HUES6 (cell line): ENCODE results near the gene OR2T6.
"Not testable (repeated sequence)": the region's sequence is repeated elsewhere in the genome, so short reads cannot be mapped to it uniquely, and the experiment has no call there.

ENCODE experiments used
- H3K27ac ChIP-seq: 2 replicates; pipeline ENCODE4 v1.7.0; 2013; ENCODE audit warnings: low read depth, mild to moderate bottlenecking, low read length, inconsistent platforms
- H3K27me3 ChIP-seq: 2 replicates; pipeline ENCODE4 v1.6.1; 2013; ENCODE audit warnings: low read length; ENCODE audit not compliant: control insufficient read depth, insufficient read depth
- H3K36me3 ChIP-seq: 2 replicates; pipeline ENCODE4 v1.6.1; 2013; ENCODE audit warnings: low read length; ENCODE audit not compliant: control insufficient read depth, insufficient read depth
- H3K4me1 ChIP-seq: 2 replicates; pipeline ENCODE4 v1.6.1; 2013; ENCODE audit warnings: low read length; ENCODE audit not compliant: control insufficient read depth, insufficient read depth
- H3K4me3 ChIP-seq: 2 replicates; pipeline ENCODE4 v1.5.1; 2013; ENCODE audit warnings: low read depth, low read length
- H3K9ac ChIP-seq: one replicate; pipeline ENCODE4 v1.6.1; 2013; ENCODE audit warnings: mild to moderate bottlenecking, low read length
- H3K9me3 ChIP-seq: 2 replicates; pipeline ENCODE4 v1.6.1; 2013; ENCODE audit warnings: low read depth, low read length; ENCODE audit not compliant: control insufficient read depth, insufficient read depth

Gene OR2T6

DNA sequence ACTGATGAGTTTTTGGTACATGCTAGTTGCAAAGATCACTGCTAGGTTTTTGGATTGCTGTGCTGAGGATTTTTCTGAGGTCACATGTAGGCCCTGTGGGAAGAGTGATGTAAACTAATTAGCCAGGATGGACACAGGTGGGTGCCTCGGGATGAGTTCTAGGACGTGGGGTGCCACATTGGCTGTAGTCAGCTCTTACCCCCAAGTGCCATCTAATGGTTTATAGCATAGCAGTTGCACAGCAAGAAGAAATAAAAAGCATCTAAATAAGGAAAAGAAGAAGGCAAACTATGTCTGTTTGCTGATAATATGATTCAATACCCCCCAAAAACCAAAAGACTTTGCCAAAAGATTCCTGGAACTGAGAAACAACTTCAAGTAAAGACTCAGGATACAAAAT, 17.5 kb downstream of the OR2T6 start:
- H3K27me3 ChIP-seq = no peaks in the 10 kb centered on the region
- H3K4me3 ChIP-seq = no peak overlapping the region
- H3K4me1 ChIP-seq = no peaks in the 10 kb centered on the region
- H3K36me3 ChIP-seq = no peaks in the 10 kb centered on the region
- H3K27ac ChIP-seq = no peak overlapping the region
- peaks cover 26% of the 10 kb centered on the region; the same call in 1 of the 2 replicates for H3K9me3 ChIP-seq
- no peak overlapping the region for H3K9ac ChIP-seq

DNA sequence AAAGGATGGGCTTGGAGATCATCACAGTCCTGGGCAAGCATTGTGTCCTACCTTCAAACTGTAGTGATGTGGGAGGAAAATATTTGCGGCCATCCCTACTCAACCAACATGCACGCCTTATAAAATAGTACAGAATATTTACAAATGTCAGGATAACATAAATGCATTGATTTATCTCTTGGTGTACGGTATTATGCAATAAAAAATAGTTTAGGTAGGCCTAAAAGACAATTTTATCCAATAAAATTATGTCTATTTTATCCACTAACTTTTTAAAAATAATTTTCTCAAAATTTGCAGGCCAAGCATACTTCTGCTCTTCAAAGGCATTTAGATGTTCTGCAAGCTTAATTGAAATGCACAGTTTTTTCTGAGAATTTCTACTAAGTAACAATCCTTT, 27.2 kb downstream of the OR2T6 start, which contains the start of gene OR2T1:
Gene OR2T1, plus strand, starts transcription at position 301 of the 400 bp plus-strand sequence. CDS start 3,100 bp downstream, outside the sequence.
- no peak within 1 kb of the TSS for H3K27ac ChIP-seq
- H3K27me3 ChIP-seq = no peaks in the 10 kb centered on the region
- H3K36me3 ChIP-seq = no peaks in the 10 kb centered on the region
- H3K9ac ChIP-seq = no peak within 1 kb of the TSS
- H3K4me3 ChIP-seq = no peak within 1 kb of the TSS
- H3K9me3 ChIP-seq = peaks cover 58% of the 10 kb centered on the region; the same call in 1 of the 2 replicates
- H3K4me1 ChIP-seq = no peaks in the 10 kb centered on the region

DNA sequence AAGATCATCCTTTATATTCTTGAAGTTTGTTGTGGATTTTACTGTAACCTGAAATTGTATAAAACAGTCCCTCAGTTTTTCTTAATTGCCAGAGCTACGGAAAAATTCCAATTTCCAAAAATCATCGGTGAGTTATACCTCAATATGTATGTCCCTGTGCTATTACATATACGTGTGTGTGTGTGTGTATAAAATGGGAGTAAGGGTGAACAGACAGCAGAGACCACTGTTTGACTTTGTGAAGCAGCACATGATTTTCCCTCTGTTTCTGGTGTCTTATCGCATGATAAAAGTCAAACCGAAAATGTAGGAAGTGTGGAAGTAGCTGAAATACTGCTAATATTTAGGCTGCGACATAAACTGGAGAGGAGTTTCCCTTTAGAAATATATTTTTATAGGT, 28.5 kb downstream of the OR2T6 start:
- H3K4me3 ChIP-seq = no peak overlapping the region
- H3K36me3 ChIP-seq = no peaks in the 10 kb centered on the region
- H3K4me1 ChIP-seq = no peaks in the 10 kb centered on the region
- no peaks in the 10 kb centered on the region for H3K27me3 ChIP-seq
- no peak overlapping the region for H3K27ac ChIP-seq
- peaks cover 58% of the 10 kb centered on the region; the same call in 1 of the 2 replicates for H3K9me3 ChIP-seq
- no peak overlapping the region for H3K9ac ChIP-seq

DNA sequence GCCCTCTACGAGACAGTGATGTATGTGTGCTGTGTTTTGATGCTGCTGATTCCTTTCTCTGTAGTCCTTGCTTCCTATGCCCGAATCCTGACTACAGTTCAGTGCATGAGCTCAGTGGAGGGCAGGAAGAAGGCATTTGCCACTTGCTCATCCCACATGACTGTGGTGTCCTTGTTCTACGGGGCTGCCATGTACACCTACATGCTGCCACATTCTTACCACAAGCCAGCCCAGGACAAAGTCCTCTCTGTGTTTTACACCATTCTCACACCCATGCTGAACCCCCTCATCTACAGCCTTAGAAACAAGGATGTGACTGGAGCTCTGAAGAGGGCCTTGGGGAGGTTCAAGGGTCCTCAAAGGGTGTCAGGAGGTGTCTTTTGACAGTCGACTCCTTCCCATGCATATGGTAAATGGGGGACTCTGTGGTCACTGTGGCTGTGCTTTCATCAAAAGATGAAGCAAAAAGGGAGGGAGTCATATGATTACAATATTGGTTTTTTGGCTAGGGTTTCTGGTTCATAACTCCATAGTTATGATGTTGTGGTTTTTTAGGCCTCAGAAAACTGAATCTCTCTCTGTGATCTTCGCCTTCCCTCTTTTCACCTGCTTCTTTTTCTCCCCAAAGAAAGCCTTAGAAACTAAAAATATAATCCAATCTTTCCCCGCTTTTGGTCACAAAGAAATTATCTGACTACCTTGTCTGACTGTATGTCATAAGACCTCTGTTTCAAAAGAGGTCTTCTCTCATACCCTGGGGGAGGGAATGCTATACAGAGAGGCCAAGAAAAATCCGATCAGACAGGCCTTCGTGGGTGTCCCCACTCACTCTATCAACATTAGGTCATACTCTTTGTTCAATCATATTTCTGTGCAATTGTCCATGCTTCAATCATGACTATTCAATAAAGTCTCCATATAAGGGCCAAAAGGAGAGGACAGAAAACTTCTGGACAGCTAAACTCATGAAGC, 31.5 kb downstream of the OR2T6 start:
- H3K9ac ChIP-seq = no peak overlapping the region
- no peaks in the 10 kb centered on the region for H3K27me3 ChIP-seq
- no peaks in the 10 kb centered on the region for H3K4me1 ChIP-seq
- H3K27ac ChIP-seq = no peak overlapping the region
- H3K9me3 ChIP-seq = peaks cover 71% of the 10 kb centered on the region; the same call in 1 of the 2 replicates
- H3K36me3 ChIP-seq = no peaks in the 10 kb centered on the region
- H3K4me3 ChIP-seq = no peak overlapping the region

DNA sequence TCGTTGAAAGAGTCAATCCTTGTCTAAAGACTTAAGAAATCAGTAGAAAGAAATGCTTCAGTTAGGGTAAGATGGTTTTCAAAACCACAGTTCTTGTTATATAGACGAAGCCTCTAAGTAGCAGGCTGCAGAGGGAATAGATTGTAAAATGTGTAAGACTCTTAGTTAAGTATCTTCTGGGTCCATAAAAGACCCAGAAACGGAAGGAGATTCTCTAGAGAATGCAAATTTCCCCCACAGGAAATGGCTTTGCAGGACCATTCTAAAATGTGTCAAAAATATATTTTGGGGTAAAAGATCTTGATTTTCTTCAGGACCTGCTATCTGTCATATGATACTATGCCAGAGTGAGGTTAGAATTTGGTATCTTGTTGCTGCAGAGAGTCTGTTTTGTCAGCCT, 40.7 kb downstream of the OR2T6 start:
- Histone ChIP-seq H3K9ac (no peak overlapping the region), H3K4me3 (no peak overlapping the region), H3K36me3 (no peaks in the 10 kb centered on the region), H3K27me3 (no peaks in the 10 kb centered on the region), H3K4me1 (no peaks in the 10 kb centered on the region), H3K27ac (no peak overlapping the region), H3K9me3 (peaks cover 62% of the 10 kb centered on the region)

DNA sequence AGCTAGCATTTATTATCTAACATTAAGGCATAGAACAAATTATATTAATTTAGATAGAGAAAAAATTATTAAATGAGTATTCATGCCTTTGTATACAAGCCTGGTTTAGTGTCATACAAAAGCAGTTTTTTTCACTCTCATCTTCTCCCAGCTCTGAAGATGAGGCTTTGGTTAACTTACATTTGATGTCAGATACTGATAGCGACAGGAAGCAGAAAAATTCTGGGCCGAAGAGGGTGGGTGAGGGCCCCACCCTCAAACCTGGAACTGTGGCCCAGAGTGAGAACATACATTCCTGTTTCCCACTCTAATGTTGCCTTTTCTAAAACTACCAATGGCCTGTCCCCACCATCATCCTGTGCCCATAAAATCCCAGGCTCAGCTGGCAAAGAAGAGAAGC, 42.3 kb downstream of the OR2T6 start:
- peaks cover 51% of the 10 kb centered on the region for H3K9me3 ChIP-seq
- no peak overlapping the region for H3K4me3 ChIP-seq
- no peaks in the 10 kb centered on the region for H3K4me1 ChIP-seq

DNA sequence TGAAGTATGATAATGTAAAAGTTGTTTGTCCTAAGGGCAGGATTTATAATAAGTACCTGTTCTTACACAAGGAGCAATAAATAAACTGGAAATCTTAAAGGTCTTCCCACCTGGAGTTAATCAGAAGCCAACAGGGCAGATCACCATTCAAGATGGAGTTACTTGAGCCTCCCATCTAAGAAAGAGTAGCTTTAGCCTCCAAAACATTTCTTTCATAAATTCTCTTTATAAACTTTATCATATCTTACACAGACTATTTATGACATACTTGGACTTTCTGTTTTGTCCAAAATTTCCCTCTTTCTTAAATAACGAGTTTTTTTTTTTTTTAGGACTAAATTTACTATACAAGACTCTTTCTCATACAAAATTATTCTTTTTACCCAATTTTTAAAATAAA, 45.8 kb downstream of the OR2T6 start:
- Histone ChIP-seq H3K27ac (no peak overlapping the region), H3K27me3 (no peaks in the 10 kb centered on the region), H3K36me3 (no peaks in the 10 kb centered on the region), H3K9me3 (peaks cover 53% of the 10 kb centered on the region), H3K4me3 (no peak overlapping the region), H3K4me1 (no peaks in the 10 kb centered on the region), H3K9ac (no peak overlapping the region)

More for the DNA sequence above, 42.3 kb downstream of the OR2T6 start:
- Histone ChIP-seq H3K27ac (no peak overlapping the region), H3K36me3 (no peaks in the 10 kb centered on the region), H3K9ac (no peak overlapping the region), H3K27me3 (no peaks in the 10 kb centered on the region)

DNA sequence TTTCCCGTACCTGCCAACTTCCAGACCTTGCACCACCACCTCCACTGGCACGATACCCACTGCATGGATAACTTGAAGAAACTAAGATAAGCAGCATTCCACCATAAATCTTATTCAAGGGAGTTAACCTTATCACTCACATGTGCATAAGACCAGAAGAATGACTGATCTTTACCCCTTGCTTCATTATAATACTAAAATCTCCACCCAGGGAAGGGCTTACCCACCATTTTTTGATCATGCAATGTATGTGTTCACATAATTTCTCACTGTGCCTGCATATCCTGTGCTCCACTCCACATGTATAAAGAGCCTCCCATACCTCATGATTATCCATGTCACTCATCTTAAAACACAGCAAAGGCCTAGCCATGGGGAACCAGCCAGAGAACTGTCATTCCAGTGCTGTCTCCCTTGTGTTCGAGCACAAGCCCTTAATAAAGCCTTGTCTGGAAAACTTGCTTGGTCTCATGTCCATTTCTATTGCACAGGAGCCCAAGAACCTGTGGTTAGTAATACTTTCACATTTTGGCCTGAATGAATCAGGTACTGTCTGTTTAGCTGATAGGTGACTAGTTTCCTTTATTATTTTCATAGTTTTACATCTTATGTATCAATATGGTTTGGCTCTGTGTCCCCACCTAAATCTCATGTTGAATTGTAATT, 52.1 kb downstream of the OR2T6 start:
- peaks cover 36% of the 10 kb centered on the region for H3K9me3 ChIP-seq

DNA sequence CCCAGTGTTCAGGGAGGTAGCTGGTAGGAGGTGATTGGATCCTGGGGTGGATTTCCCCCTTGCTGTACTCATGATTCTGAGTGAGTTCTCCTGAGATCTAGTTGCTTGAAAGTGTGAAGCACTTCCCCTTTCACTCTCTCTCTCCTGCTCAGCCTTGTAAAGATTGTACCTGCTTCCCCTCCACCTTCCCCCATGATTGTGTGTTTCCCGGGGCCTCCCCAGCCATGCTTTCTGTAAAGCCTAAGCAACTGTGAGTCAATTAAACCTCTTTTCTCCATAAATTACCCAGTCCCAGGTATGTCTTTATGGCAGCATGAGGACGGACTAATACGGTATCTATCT, 52.6 kb downstream of the OR2T6 start:
- H3K4me1 ChIP-seq, H3K4me3 ChIP-seq, H3K27ac ChIP-seq, H3K9ac ChIP-seq, H3K27me3 ChIP-seq, H3K36me3 ChIP-seq: not testable (repeated sequence)
- H3K9me3 ChIP-seq = peaks cover 31% of the 10 kb centered on the region

More for the DNA sequence above, 52.1 kb downstream of the OR2T6 start:
- H3K36me3 ChIP-seq, H3K4me1 ChIP-seq, H3K27ac ChIP-seq, H3K9ac ChIP-seq, H3K4me3 ChIP-seq, H3K27me3 ChIP-seq: not testable (repeated sequence)

DNA sequence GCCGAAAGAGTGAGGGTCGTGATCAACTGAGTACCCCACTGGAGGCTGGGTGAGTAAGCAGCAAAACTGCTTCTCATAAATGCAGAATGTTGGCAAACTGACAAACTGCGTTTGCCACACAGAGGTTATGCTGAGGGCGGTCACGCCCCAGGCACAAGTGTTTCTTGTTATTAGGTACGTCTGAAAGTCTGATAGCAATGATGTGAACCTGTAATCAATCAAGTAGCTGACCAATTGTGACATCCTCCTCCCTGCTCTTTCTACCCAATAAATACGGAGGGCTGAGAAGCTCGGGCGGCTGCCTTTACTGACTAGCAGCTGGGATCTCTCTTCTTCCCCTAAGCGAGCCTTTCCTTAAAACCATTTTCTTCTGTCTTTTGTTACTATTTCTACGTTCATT, 56.1 kb downstream of the OR2T6 start:
- not testable (repeated sequence) for H3K36me3 ChIP-seq, H3K27ac ChIP-seq, H3K9ac ChIP-seq, H3K27me3 ChIP-seq, H3K4me1 ChIP-seq, H3K4me3 ChIP-seq
- H3K9me3 ChIP-seq = peaks cover 20% of the 10 kb centered on the region; the same call in 1 of the 2 replicates

DNA sequence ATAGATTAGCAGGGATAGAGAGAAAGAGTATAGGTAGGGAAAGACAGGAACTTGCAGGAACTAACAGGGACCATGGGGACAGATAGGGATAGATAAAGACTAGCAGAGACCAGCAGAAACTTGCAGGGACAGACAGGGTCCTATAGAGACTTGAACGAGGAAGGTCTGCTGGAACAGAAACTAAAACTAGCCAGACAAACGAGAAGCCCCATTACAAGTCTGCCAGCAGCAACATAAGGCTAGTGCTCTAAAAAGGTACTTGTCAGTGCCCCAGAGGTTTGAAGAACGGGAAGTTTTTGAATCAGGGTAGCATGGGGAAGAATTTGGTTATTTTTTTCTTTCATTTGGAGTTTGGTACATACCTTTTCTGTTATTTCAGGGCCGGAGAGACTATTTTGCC, 56.7 kb downstream of the OR2T6 start:
- H3K4me1 ChIP-seq, H3K36me3 ChIP-seq, H3K27ac ChIP-seq, H3K27me3 ChIP-seq, H3K4me3 ChIP-seq, H3K9ac ChIP-seq: not testable (repeated sequence)
- peaks cover 15% of the 10 kb centered on the region; the same call in 1 of the 2 replicates for H3K9me3 ChIP-seq
